SK-N-MC (cell line): ENCODE results near the gene HOXA9.

Source experiments
- DNase-seq: peaks from one replicate; pipeline ENCODE4 v3.0.0-alpha.2; 2011; ENCODE audit warnings: low read depth, low spot score
- H3K27ac ChIP-seq: fragments of 200-600 bp; sonication (generic); 2 replicates; pipeline ENCODE4 v1.5.1; 2016; ENCODE audit warnings: mixed run types
- H3K36me3 ChIP-seq: fragments of 200-600 bp; sonication (generic); 2 replicates; pipeline ENCODE4 v1.6.1; 2017; ENCODE audit warnings: antibody characterized with exemption, low read length, mixed read lengths; ENCODE audit not compliant: insufficient read depth
- H3K4me3 ChIP-seq: fragments of 200-600 bp; sonication (generic); 2 replicates; pipeline ENCODE4 v1.5.1; 2016
- H3K9ac ChIP-seq: fragments of 200-600 bp; sonication (generic); 2 replicates; pipeline ENCODE4 v1.8.0; 2017; ENCODE audit warnings: mixed run types, mixed read lengths; ENCODE audit not compliant: insufficient read length
- H3K9me3 ChIP-seq: fragments of 200-600 bp; sonication (generic); 2 replicates; pipeline ENCODE4 v1.6.1; 2017; ENCODE audit warnings: low read depth, mild to moderate bottlenecking, antibody characterized with exemption, low read length, moderate library complexity, mixed read lengths
- EZH2 ChIP-seq: fragments of 200-600 bp; sonication (generic); IDR thresholded peaks from one replicate; pipeline ENCODE4 v1.6.1; 2017; ENCODE audit warnings: antibody characterized with exemption
- FOXP2 ChIP-seq: optimal IDR thresholded peaks from 2 replicates; pipeline ENCODE3; 2011; ENCODE audit warnings: mild to moderate bottlenecking, moderate library complexity; ENCODE audit not compliant: insufficient read depth; ENCODE audit errors: extremely low read length, control extremely low read depth
- POLR2AphosphoS5 ChIP-seq: IDR thresholded peaks from 2 replicates; pipeline ENCODE4 v1.6.1; 2012; ENCODE audit warnings: mild to moderate bottlenecking, low read depth, low read length, borderline replicate concordance

HOXA9 gene

GRCh38 chr7:27185013-27185853 lies 19.9 kb upstream of the HOXA9 start, which contains the start of gene HOXA11:
TSS of gene HOXA11 (minus strand) at chr7:27185232. CDS start at chr7:27185144, 88 bp downstream.
- DNase-seq = no peak
- Histone ChIP-seq H3K27ac (no peak within 1 kb of the TSS), H3K36me3 (no peaks in the 10 kb centered on the region), H3K4me3 (peak within 1 kb of the TSS; percentile 64), H3K9me3 (no peaks in the 10 kb centered on the region), H3K9ac (peak within 1 kb of the TSS; percentile 33)
- TF ChIP-seq EZH2 (no peak), FOXP2 (no peak), POLR2AphosphoS5 (no peak)

GRCh38 chr7:27184337-27185012 lies 19.1 kb upstream of the HOXA9 start:
- TF ChIP-seq EZH2 (no peak), POLR2AphosphoS5 (no peak), FOXP2 (no peak)
- no peaks in the 10 kb centered on the region for H3K36me3 ChIP-seq
- H3K9me3 ChIP-seq = no peaks in the 10 kb centered on the region
- peak overlapping the region; percentile 33 for H3K9ac ChIP-seq
- peak overlapping the region; percentile 64 for H3K4me3 ChIP-seq
- no peak overlapping the region for H3K27ac ChIP-seq
- no peak for DNase-seq

- no peak for DNase-seq
- no peaks in the 10 kb centered on the region for H3K9me3 ChIP-seq
- H3K36me3 ChIP-seq = no peaks in the 10 kb centered on the region
- H3K4me3 ChIP-seq = peak overlapping the region; percentile 64
- peak overlapping the region; percentile 33 for H3K9ac ChIP-seq
- H3K27ac ChIP-seq = no peak overlapping the region
- TF ChIP-seq FOXP2 = no peak
Measured at GRCh38 chr7:27183682-27184336, 18.5 kb upstream of the HOXA9 start.

- DNase-seq = no peak
- no peak for TF ChIP-seq EZH2
- no peak for TF ChIP-seq POLR2AphosphoS5
- TF ChIP-seq FOXP2 = no peak
- Histone ChIP-seq H3K4me3 (no peak overlapping the region), H3K9me3 (no peaks in the 10 kb centered on the region), H3K27ac (no peak overlapping the region), H3K36me3 (no peaks in the 10 kb centered on the region), H3K9ac (no peak overlapping the region)
Measured at GRCh38 chr7:27182861-27183681, 17.7 kb upstream of the HOXA9 start.

GRCh38 chr7:27182285-27182841 lies 17.0 kb upstream of the HOXA9 start:
- DNase-seq = no peak
- H3K27ac ChIP-seq = no peak overlapping the region
- TF ChIP-seq POLR2AphosphoS5 (no peak), EZH2 (no peak), FOXP2 (no peak)
- no peaks in the 10 kb centered on the region for H3K36me3 ChIP-seq
- no peak overlapping the region for H3K4me3 ChIP-seq
- no peaks in the 10 kb centered on the region for H3K9me3 ChIP-seq
- H3K9ac ChIP-seq = no peak overlapping the region

GRCh38 chr7:27181795-27182275 lies 16.5 kb upstream of the HOXA9 start:
- no peak for DNase-seq
- H3K27ac ChIP-seq = no peak overlapping the region

More at GRCh38 chr7:27181795-27182275, 16.5 kb upstream of the HOXA9 start:
- Histone ChIP-seq H3K9ac (no peak overlapping the region), H3K36me3 (no peaks in the 10 kb centered on the region), H3K9me3 (no peaks in the 10 kb centered on the region), H3K4me3 (no peak overlapping the region)
- no peak for TF ChIP-seq EZH2
- no peak for TF ChIP-seq FOXP2
- no peak for TF ChIP-seq POLR2AphosphoS5
